Effector memory CD4-positive, alpha-beta T cell (primary cell): Measurements from ENCODE around the gene LRRC32.
"Not testable (repeated sequence)": the region's sequence is repeated elsewhere in the genome, so short reads cannot be mapped to it uniquely, and the experiment has no call there.

Experiments used
- DNase-seq, 3 donors: peaks; one replicate each; pipeline ENCODE4 v3.0.0-alpha.2; 2020
- H3K27ac ChIP-seq: 2 replicates; pipeline ENCODE4 v1.7.0; 2013; ENCODE audit warnings: mild to moderate bottlenecking, low read length, moderate library complexity; ENCODE audit not compliant: insufficient read depth, poor library complexity, severe bottlenecking
- H3K27me3 ChIP-seq: replicated peaks from 2 replicates; pipeline ENCODE4 v1.7.0; 2013; ENCODE audit warnings: mild to moderate bottlenecking, low read length; ENCODE audit not compliant: insufficient read depth, control insufficient read depth, poor library complexity, severe bottlenecking
- H3K36me3 ChIP-seq: 2 replicates; pipeline ENCODE4 v1.7.0; 2013; ENCODE audit warnings: mild to moderate bottlenecking, low read length, moderate library complexity; ENCODE audit not compliant: control insufficient read depth, insufficient read depth
- H3K4me1 ChIP-seq: 2 replicates; pipeline ENCODE4 v1.7.0; 2013; ENCODE audit warnings: low read length, mild to moderate bottlenecking; ENCODE audit not compliant: control insufficient read depth, insufficient read depth, poor library complexity, severe bottlenecking
- H3K4me3 ChIP-seq: 2 replicates; pipeline ENCODE4 v1.7.0; 2013; ENCODE audit warnings: low read length, low read depth, mild to moderate bottlenecking; ENCODE audit not compliant: insufficient read depth, poor library complexity, severe bottlenecking
- H3K9me3 ChIP-seq: 2 replicates; pipeline ENCODE4 v1.7.0; 2013; ENCODE audit warnings: mild to moderate bottlenecking, low read length, moderate library complexity; ENCODE audit not compliant: control insufficient read depth

Gene LRRC32

DNA sequence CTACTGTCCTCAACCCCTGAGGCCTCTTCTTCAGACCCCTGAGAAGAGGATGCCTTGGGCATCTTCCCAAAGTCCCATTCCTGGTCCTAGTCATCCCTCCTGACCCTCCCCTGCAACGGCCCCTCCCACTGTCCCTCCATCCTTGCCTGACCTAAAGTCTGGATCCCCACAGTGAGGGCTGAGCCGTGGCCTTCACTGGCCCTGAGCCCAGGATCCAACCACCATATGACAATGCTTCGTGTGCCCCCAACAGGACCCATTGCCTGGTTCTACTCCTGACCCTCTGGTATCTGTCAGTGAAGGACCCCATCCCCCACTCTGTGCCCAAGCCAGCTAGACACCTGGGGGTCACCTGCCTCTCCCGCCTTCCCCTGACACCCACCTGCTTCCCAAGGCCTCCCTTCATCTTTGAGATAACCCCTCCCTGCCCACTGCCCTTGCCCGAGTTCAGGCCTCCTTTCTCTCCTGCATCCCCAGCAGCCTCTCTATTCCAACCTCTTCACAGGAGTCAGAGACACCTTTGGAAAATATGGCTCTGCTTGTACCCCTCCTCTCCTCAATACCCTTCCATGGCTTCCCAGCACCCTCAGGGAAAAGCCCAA is 48.0 kb downstream of the LRRC32 start:
- H3K27me3 ChIP-seq, result no peaks in the 10 kb centered on the region
- DNase-seq, result no peak
- no peak overlapping the region for H3K4me3 ChIP-seq
- H3K27ac ChIP-seq, result no peak overlapping the region
- H3K36me3 ChIP-seq, result no peaks in the 10 kb centered on the region
- no peaks in the 10 kb centered on the region for H3K4me1 ChIP-seq
- H3K9me3 ChIP-seq, result no peaks in the 10 kb centered on the region

DNA sequence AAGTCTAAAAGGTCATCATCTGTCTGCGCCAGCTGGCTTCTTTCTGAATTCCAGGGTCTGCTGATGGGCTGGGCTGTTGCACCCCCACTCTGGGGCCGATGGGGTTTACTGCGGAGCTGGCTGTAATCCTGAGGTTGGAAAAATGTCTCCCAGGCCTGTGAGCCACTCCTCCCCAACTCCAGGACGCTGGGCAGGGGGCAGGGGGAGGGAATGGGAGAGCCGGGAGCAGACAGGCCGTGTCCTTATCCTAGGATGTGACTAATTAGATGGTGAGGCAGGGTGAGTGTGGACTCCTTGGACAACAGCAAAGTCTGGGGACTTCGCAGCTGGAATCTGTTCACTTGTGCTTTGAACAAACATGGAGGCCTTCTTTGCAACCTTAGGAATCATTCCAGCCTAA is 48.7 kb downstream of the LRRC32 start:
- Histone ChIP-seq H3K4me1 (no peaks in the 10 kb centered on the region), H3K27me3 (no peaks in the 10 kb centered on the region), H3K27ac (no peak overlapping the region), H3K36me3 (no peaks in the 10 kb centered on the region), H3K4me3 (no peak overlapping the region), H3K9me3 (no peaks in the 10 kb centered on the region)
- DNase-seq, result no peak

DNA sequence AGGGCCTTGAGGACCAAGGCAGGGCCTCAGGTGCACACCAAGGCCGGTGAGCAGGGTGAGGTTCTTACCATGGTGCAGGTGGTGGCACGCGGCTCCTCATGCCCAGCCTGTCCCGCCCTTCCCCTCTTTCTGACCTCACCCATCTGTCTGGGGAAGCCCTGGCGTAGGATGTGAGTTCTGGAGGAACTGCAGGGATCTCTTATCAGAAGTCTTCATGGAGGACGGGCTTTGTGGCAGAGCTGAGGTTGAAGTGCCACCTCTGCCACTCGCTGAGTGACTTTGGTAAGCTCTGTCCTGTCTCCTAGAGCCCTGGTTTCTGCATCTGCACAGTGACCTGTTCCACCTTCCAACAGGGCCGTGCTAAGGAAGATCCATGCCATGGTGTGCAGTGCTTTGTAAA is 49.1 kb downstream of the LRRC32 start:
- no peak overlapping the region for H3K27ac ChIP-seq
- H3K27me3 ChIP-seq, result no peaks in the 10 kb centered on the region
- no peaks in the 10 kb centered on the region for H3K36me3 ChIP-seq
- H3K4me3 ChIP-seq, result no peak overlapping the region
- no peak for DNase-seq
- no peaks in the 10 kb centered on the region for H3K9me3 ChIP-seq
- H3K4me1 ChIP-seq, result no peaks in the 10 kb centered on the region

DNA sequence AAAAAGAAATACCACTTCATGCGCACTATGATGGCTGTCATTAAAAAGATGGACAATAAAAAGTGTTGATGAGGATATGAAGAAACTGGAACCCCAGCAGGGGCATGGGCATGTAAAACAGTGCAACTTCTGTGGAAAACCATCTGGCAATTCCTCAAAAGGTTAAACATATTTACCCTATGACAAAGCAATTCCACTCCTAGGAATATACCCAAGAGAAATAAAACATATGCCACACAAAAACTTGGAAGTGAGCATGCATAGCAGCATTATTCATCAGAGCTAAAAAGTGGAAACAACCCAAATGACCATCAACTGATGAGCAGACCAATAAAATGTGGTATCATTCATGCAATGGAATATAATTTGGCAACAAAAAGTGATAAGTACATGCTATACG is 50.1 kb downstream of the LRRC32 start:
- Histone ChIP-seq H3K36me3 (no peaks in the 10 kb centered on the region), H3K4me1 (no peaks in the 10 kb centered on the region), H3K27ac (no peak overlapping the region), H3K9me3 (no peaks in the 10 kb centered on the region), H3K27me3 (no peaks in the 10 kb centered on the region), H3K4me3 (no peak overlapping the region)
- no peak for DNase-seq

DNA sequence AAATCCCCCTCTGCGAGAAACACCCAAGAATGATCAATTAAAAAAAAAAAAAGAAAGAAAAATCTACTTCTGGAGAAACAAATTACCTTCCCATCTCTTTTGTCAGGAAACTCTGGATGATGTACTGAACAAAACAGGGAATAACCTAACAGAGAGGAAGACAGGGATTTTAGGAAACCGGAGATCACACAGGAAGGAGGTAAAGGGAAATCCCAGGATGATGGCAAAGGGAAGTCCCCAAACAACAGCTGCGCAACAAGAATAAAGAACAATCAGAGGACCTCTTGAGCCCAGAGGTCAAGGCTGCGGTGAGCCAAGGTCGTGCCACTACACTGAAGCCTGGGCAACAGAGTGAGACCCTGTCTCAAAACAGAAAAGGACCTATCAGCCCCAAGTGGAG is 50.7 kb downstream of the LRRC32 start:
- H3K27me3 ChIP-seq, H3K36me3 ChIP-seq, H3K9me3 ChIP-seq, H3K4me3 ChIP-seq, H3K4me1 ChIP-seq, DNase-seq, H3K27ac ChIP-seq: not testable (repeated sequence)

DNA sequence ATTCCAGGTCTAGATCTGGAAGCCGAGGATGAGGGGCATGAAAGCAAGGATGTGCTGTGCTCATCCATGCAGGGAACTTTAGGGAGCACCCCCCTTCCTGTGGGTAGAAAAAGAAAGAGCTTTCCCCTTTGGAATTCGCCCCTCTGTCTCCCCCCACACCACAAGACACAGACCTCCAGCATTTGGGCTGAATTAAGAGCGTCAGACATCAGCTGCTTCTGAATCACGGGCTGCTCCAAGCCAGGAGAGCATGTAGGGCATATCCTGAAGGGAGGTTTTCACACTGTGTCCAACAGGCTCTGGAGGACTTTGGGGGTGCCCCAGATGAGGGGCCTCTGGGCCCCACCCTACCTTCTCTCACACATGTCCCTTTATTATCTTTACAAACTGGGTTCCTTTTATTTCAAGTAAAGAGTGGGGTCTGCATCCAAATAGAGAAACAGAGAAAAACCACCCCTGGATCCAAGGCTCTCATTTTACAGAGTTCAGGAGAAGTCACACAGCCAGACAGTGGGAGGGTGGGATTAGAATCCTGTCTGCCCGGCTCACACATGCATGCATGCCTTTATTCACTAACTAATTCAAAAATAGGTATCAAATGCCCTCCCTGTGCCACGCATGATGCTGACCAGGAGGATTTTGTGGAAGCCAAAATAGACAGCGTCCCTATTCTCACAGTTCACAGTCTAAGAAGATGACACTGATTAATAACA is 52.8 kb downstream of the LRRC32 start:
- no peak for DNase-seq
- H3K4me3 ChIP-seq, result no peak overlapping the region

DNA sequence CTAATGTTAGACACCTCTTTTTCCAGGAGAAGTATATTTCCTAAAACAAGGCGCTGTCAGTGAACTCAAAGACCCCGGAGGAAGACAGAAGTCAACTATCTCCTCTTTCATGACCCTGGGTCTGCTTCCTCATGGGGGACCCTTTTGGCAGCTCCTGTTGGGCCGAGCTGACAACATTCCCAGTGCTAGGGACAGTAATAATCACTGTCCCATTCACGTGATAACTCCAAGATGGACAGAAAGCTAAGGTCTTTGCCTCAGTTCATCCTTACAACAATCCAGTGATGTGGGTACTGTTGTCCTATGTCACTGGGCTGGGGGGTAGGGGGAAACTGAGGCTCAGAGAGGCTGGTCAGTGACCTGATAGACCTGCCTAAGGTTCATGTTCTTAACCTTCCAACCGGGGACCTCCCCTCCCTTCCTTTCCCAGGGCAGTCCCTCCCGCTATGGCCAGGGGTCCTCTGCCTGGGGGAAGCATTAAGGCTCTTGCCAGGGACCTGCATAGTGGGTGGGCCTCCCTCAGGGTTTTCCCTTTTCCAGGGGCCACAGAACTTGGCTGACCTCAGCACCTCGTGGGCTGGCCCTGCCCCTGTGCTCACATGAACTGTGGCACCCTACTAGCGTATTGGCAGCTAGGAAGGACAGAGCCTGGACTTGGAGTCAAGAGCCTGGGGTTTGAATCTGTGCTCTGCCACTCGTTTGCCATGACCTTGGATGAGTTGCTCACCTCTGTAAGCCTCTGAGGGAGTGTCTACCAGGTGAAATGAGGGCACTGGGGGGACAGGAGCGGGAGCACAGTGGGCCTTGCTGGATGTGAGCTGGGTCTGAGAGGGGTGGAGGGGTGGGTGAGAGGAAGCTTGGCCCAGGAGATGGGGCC is 53.6 kb downstream of the LRRC32 start:
- no peaks in the 10 kb centered on the region for H3K36me3 ChIP-seq
- H3K27ac ChIP-seq, result no peak overlapping the region
- H3K27me3 ChIP-seq, result no peaks in the 10 kb centered on the region
- DNase-seq, result no peak
- H3K4me1 ChIP-seq, result no peaks in the 10 kb centered on the region
- no peak overlapping the region for H3K4me3 ChIP-seq
- H3K9me3 ChIP-seq, result no peaks in the 10 kb centered on the region

More for the DNA sequence above, 52.8 kb downstream of the LRRC32 start:
- no peaks in the 10 kb centered on the region for H3K9me3 ChIP-seq
- no peak overlapping the region for H3K27ac ChIP-seq
- H3K27me3 ChIP-seq, result no peaks in the 10 kb centered on the region
- no peaks in the 10 kb centered on the region for H3K4me1 ChIP-seq
- H3K36me3 ChIP-seq, result no peaks in the 10 kb centered on the region

DNA sequence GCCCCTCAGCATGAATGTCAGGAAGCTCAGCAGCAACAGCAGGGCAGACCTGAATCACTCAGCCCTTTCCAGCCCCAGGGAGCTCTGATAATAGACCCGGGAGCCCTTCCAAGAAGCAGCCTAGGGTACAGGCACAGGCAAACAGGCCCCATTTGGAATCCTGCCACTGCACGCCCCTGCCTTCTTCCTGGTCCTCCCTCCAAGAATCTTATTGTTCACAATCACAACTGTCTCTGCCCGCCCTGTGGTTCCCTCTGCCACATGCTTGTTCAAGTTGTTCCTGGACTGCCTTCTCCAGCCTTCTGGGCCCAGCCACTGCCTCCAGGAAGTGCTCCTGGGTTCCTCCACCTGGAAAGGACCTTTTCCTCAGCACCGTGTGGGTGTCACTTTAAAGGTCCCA is 54.6 kb downstream of the LRRC32 start:
- no peak for DNase-seq
- no peak overlapping the region for H3K27ac ChIP-seq

DNA sequence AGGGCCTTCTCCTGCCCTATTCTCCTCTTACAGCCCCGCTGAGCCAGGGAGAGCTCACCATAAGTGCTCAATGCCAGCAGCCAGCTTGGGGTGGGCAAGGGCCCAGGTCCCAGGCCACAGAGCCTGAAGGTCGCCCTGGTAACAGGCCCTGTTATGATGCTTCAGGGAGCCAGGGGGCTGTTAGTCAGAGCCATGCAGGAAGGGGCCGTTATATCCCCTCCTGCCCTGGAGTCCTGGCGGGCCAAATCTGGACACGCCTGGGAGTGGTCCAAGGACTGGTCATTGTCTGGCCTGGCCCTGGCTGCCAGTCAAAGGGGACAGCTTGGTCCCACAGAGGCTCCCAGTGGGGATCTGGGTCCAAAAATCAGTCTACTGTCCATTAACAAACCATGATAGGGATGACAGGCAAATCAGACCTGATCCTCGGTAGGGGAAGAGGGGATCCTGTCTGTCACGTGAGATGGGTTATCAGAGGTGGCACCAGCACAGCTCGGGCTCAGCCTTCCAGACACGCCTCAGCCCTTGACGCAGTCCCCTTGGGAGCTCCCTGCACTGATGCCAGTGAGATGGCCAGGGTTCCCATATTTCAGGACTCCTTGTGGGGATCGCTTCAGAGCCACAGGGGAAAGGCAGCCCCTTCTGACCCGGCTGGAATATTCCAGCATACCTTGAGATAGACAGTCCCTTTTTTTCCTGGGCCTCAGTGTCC is 55.9 kb downstream of the LRRC32 start:
- no peak for DNase-seq
- Histone ChIP-seq H3K9me3 (no peaks in the 10 kb centered on the region), H3K27ac (no peak overlapping the region), H3K4me3 (no peak overlapping the region), H3K4me1 (no peaks in the 10 kb centered on the region), H3K27me3 (no peaks in the 10 kb centered on the region), H3K36me3 (no peaks in the 10 kb centered on the region)

More for the DNA sequence above, 54.6 kb downstream of the LRRC32 start:
- no peaks in the 10 kb centered on the region for H3K4me1 ChIP-seq
- no peaks in the 10 kb centered on the region for H3K27me3 ChIP-seq
- no peaks in the 10 kb centered on the region for H3K9me3 ChIP-seq
- no peak overlapping the region for H3K4me3 ChIP-seq
- H3K36me3 ChIP-seq, result no peaks in the 10 kb centered on the region
